Small intestine (tissue), 7 donors: Measurements from ENCODE around the gene CAPZA2. TPM values are rescaled to one million over a fixed set of nuclear protein-coding genes. Genes with fewer than 3 reads are reported as not detected.
A peak's percentile ranks its signal among the peaks of the same experiment; 100 is the strongest.

Experiments
- DNase-seq, 2 donors: peaks; one replicate each; pipeline versions ENCODE4 v3.0.0 to v3.0.0-alpha.2; 2013
- FAIRE-seq: peaks from 2 replicates; lab custom pipeline; 2012; peaks lifted over from hg19 to GRCh38; lab: Jason Lieb, UNC
- H3K27ac ChIP-seq, 3 donors: one replicate each; pipeline ENCODE4 v1.5.1; 2013; ENCODE audit warnings: low read length in 2 of 3, mild to moderate bottlenecking in 2 of 3, control low read depth in 1 of 3, inconsistent platforms in 1 of 3, low read depth in 1 of 3, moderate library complexity in 1 of 3
- H3K27me3 ChIP-seq, 3 donors: one replicate each; pipeline ENCODE4 v1.6.1; 2013; ENCODE audit warnings: low read length in 3 of 3, inconsistent platforms in 1 of 3; ENCODE audit not compliant: control insufficient read depth in 3 of 3, insufficient read depth in 3 of 3
- H3K36me3 ChIP-seq, 3 donors: one replicate each; pipeline ENCODE4 v1.6.1; 2013; ENCODE audit warnings: low read length in 3 of 3, inconsistent platforms in 1 of 3, low read depth in 1 of 3, mild to moderate bottlenecking in 1 of 3, moderate library complexity in 1 of 3; ENCODE audit not compliant: control insufficient read depth in 3 of 3, insufficient read depth in 2 of 3
- H3K4me1 ChIP-seq, 3 donors: one replicate each; pipeline ENCODE4 v1.6.1; 2013; ENCODE audit warnings: low read length in 2 of 3, inconsistent platforms in 1 of 3, low read depth in 1 of 3, mild to moderate bottlenecking in 1 of 3, moderate library complexity in 1 of 3; ENCODE audit not compliant: control insufficient read depth in 3 of 3, insufficient read depth in 2 of 3
- H3K4me3 ChIP-seq, 3 donors: one replicate each; pipeline ENCODE4 v1.5.1; 2013; ENCODE audit warnings: low read length in 3 of 3, control low read depth in 1 of 3, inconsistent platforms in 1 of 3, low read depth in 1 of 3, mild to moderate bottlenecking in 1 of 3, moderate library complexity in 1 of 3
- H3K9me3 ChIP-seq, 2 donors: one replicate each; pipeline ENCODE4 v1.6.1; 2013; ENCODE audit warnings: low read depth in 1 of 2, low read length in 1 of 2; ENCODE audit not compliant: control insufficient read depth in 2 of 2, insufficient read depth in 1 of 2
- WGBS, 3 donors: extraction: QIAGEN DNeasy Blood & Tissue Kit; methylation state at CpG; one replicate each; pipeline ENCODE4 v1.1.7; 2013; 5-methylcytosine and 5-hydroxymethylcytosine counted together
- polyA plus RNA-seq, 4 donors: library from polyadenylated mRNA; stranded (reverse) in 3 of 4; unstranded in 1 of 4; fragments of 200-250 nt in 3 of 4; fragments of 120-200 nt in 1 of 4; gene quantifications; one replicate each; pipeline versions ENCODE4 v1.2.1 to v1.2.3, GENCODE V29; 2013
- donor health status: healthy with polysubstance abuse.
- donor health status: control.
- donor health status: control.
- donor health status: Bipolar disorder and iron deficiency.
- donor health status: healthy.

CAPZA2 gene
- polyA plus RNA-seq, 4 donors = 84.6 to 140 (median 91.2) TPM

- peaks cover 0 to 8% (median 2%) of the 10 kb centered on the region in 3 donors for H3K4me1 ChIP-seq
- H3K36me3 ChIP-seq = no peaks in the 10 kb centered on the region
- no peak for DNase-seq
- FAIRE-seq = no peak
- no peak overlapping the region for H3K4me3 ChIP-seq
- no peak overlapping the region for H3K27ac ChIP-seq
- H3K9me3 ChIP-seq = no peaks in the 10 kb centered on the region
- 64 to 75% (median 68%) methylated on average over 3 of the region's 3 CpGs for WGBS, 3 donors
- no peaks in the 10 kb centered on the region for H3K27me3 ChIP-seq
Observed at GRCh38 chr7:116948934-116949333, 86.5 kb downstream of the CAPZA2 start.

GRCh38 chr7:116949941-116950801 lies 87.8 kb downstream of the CAPZA2 start:
- no peak overlapping the region for H3K4me3 ChIP-seq
- H3K27ac ChIP-seq = no peak overlapping the region
- DNase-seq = no peak
- no peak for FAIRE-seq
- peaks cover 0 to 8% (median 4%) of the 10 kb centered on the region in 3 donors for H3K4me1 ChIP-seq
- H3K27me3 ChIP-seq = no peaks in the 10 kb centered on the region
- H3K9me3 ChIP-seq = no peaks in the 10 kb centered on the region
- H3K36me3 ChIP-seq = no peaks in the 10 kb centered on the region
- WGBS, 3 donors = 88 to 98% (median 93%) methylated on average over 8 to 9 of the region's 9 CpGs

- no peaks in the 10 kb centered on the region for H3K36me3 ChIP-seq
- no peak overlapping the region for H3K27ac ChIP-seq
- peaks cover 0 to 8% (median 4%) of the 10 kb centered on the region in 3 donors for H3K4me1 ChIP-seq
- no peak overlapping the region for H3K4me3 ChIP-seq
- H3K9me3 ChIP-seq = no peaks in the 10 kb centered on the region
- DNase-seq (no peak), FAIRE-seq (no peak)
- WGBS, 3 donors = 95 to 98% (median 96%) methylated on average over 5 of the region's 5 CpGs
- no peaks in the 10 kb centered on the region for H3K27me3 ChIP-seq
Observed at GRCh38 chr7:116950889-116951351, 88.5 kb downstream of the CAPZA2 start.

GRCh38 chr7:116951366-116952292 lies 89.2 kb downstream of the CAPZA2 start:
- H3K36me3 ChIP-seq = peaks cover 0 to 4% (median 0%) of the 10 kb centered on the region in 3 donors
- H3K4me1 ChIP-seq = peaks cover 0 to 8% (median 4%) of the 10 kb centered on the region in 3 donors
- no peak overlapping the region for H3K27ac ChIP-seq
- no peaks in the 10 kb centered on the region for H3K9me3 ChIP-seq
- DNase-seq = peak; percentile 32 to 97
- FAIRE-seq = no peak
- H3K27me3 ChIP-seq = no peaks in the 10 kb centered on the region
- 29 to 72% (median 49%) methylated on average over 17 of the region's 17 CpGs for WGBS, 3 donors
- peak overlapping the region in 2 of 3 donors; percentile 0 to 31 for H3K4me3 ChIP-seq

GRCh38 chr7:116952635-116953371 lies 90.4 kb downstream of the CAPZA2 start:
- H3K27ac ChIP-seq = peak overlapping the region; percentile 97 to 99 (median 98)
- peaks cover 0 to 4% (median 0%) of the 10 kb centered on the region in 3 donors for H3K36me3 ChIP-seq
- WGBS, 3 donors = 1 to 6% (median 5%) methylated on average over 25 of the region's 25 CpGs
- H3K9me3 ChIP-seq = no peaks in the 10 kb centered on the region
- H3K27me3 ChIP-seq = no peaks in the 10 kb centered on the region
- H3K4me1 ChIP-seq = peaks cover 0 to 8% (median 4%) of the 10 kb centered on the region in 3 donors
- DNase-seq = peak; percentile 45 to 79
- H3K4me3 ChIP-seq = peak overlapping the region; percentile 67 to 89 (median 78)
- no peak for FAIRE-seq

GRCh38 chr7:116953372-116953905 lies 91.1 kb downstream of the CAPZA2 start, which contains the start of gene ST7:
Gene ST7 (plus strand): TSS chr7:116953501. CDS start chr7:116953541, 40 bp downstream.
- FAIRE-seq (no peak), DNase-seq (peak; percentile 70 to 92)
- Histone ChIP-seq H3K4me1 (peaks cover 0 to 8% (median 4%) of the 10 kb centered on the region in 3 donors), H3K9me3 (no peaks in the 10 kb centered on the region), H3K36me3 (peaks cover 0 to 4% (median 0%) of the 10 kb centered on the region in 3 donors), H3K27ac (peak within 1 kb of the TSS; percentile 97 to 99 (median 98)), H3K27me3 (no peaks in the 10 kb centered on the region), H3K4me3 (peak within 1 kb of the TSS; percentile 67 to 89 (median 78))
- 0% methylated on average over 56 to 77 of the region's 77 CpGs for WGBS, 3 donors

- Histone ChIP-seq H3K9me3 (no peaks in the 10 kb centered on the region), H3K4me3 (peak overlapping the region; percentile 58 to 89 (median 78)), H3K36me3 (peaks cover 0 to 4% (median 0%) of the 10 kb centered on the region in 3 donors), H3K27me3 (no peaks in the 10 kb centered on the region), H3K27ac (peak overlapping the region; percentile 95 to 99 (median 97)), H3K4me1 (peaks cover 0 to 8% (median 4%) of the 10 kb centered on the region in 3 donors)
- 0 to 1% (median 1%) methylated on average over 17 to 63 of the region's 63 CpGs for WGBS, 3 donors
- peak; percentile 77 to 90 for DNase-seq
- no peak for FAIRE-seq
Observed at GRCh38 chr7:116953906-116954838, 91.8 kb downstream of the CAPZA2 start.
